NCI-H2196 (cell line): ENCODE data around the gene CACNA2D4.
"Not testable (repeated sequence)": the region's sequence is repeated elsewhere in the genome, so short reads cannot be mapped to it uniquely, and the experiment has no call there.

Source experiments
- DNase-seq: peaks from one replicate; lab custom pipeline; 2025; ENCODE audit not compliant: unreplicated experiment; lab: John Stamatoyannopoulos, UW

The CACNA2D4 gene

GRCh38 chr12:1820191-1820895 is 98.1 kb downstream of the CACNA2D4 start, which contains the start of gene LRTM2:
Gene LRTM2, plus strand, starts transcription at chr12:1820565. Its CDS starts 7,584 bp downstream, at chr12:1828149.
- no peak for DNase-seq

- DNase-seq, result no peak
Measured at GRCh38 chr12:1819571-1819970, 98.9 kb downstream of the CACNA2D4 start.

- DNase-seq, result no peak
Measured at GRCh38 chr12:1819050-1819449, 99.4 kb downstream of the CACNA2D4 start.

GRCh38 chr12:1817928-1818327 is 100.5 kb downstream of the CACNA2D4 start:
- not testable (repeated sequence) for DNase-seq

GRCh38 chr12:1816730-1817348 is 101.6 kb downstream of the CACNA2D4 start:
- no peak for DNase-seq

GRCh38 chr12:1815814-1816729 is 102.4 kb downstream of the CACNA2D4 start:
- DNase-seq, result no peak

GRCh38 chr12:1815108-1815507 is 103.3 kb downstream of the CACNA2D4 start:
- DNase-seq, result no peak

GRCh38 chr12:1814266-1814665 is 104.2 kb downstream of the CACNA2D4 start:
- no peak for DNase-seq

GRCh38 chr12:1812650-1813302 is 105.7 kb downstream of the CACNA2D4 start:
- DNase-seq, result no peak

- DNase-seq, result no peak
Measured at GRCh38 chr12:1811948-1812291, 106.5 kb downstream of the CACNA2D4 start.

GRCh38 chr12:1811281-1811947 is 107.0 kb downstream of the CACNA2D4 start:
- no peak for DNase-seq

GRCh38 chr12:1810931-1811280 is 107.5 kb downstream of the CACNA2D4 start:
- DNase-seq, result no peak

GRCh38 chr12:1810201-1810930 is 108.1 kb downstream of the CACNA2D4 start:
- DNase-seq, result no peak

- DNase-seq, result no peak
Measured at GRCh38 chr12:1809591-1810190, 108.8 kb downstream of the CACNA2D4 start.

- no peak for DNase-seq
Measured at GRCh38 chr12:1808798-1809480, 109.5 kb downstream of the CACNA2D4 start.

GRCh38 chr12:1808036-1808797 is 110.2 kb downstream of the CACNA2D4 start:
- no peak for DNase-seq

- no peak for DNase-seq
Measured at GRCh38 chr12:1807087-1807860, 111.2 kb downstream of the CACNA2D4 start.
